Neuronal stem cell (in vitro differentiated cells): ENCODE results near the gene ANKRD30A.

Experiments used
- DNase-seq: peaks from one replicate; pipeline ENCODE4 v3.0.0-alpha.2; 2013; ENCODE audit warnings: low spot score
- H2AFZ ChIP-seq: one replicate; pipeline ENCODE4 v1.6.1; 2013; ENCODE audit warnings: mild to moderate bottlenecking, low read length, inconsistent platforms
- H2AK5ac ChIP-seq: 2 replicates; pipeline ENCODE4 v1.6.1; 2013; ENCODE audit warnings: low read depth, mild to moderate bottlenecking, inconsistent platforms, low read length, moderate library complexity, mixed read lengths
- H2BK120ac ChIP-seq: 2 replicates; pipeline ENCODE4 v1.6.1; 2013; ENCODE audit warnings: low read depth, mild to moderate bottlenecking, inconsistent platforms, low read length, moderate library complexity, mixed read lengths
- H2BK12ac ChIP-seq: one replicate; pipeline ENCODE4 v1.6.1; 2013; ENCODE audit warnings: low read length, inconsistent platforms
- H2BK15ac ChIP-seq: 2 replicates; pipeline ENCODE4 v1.6.1; 2013; ENCODE audit warnings: mild to moderate bottlenecking, low read length, inconsistent platforms, mixed read lengths
- H2BK5ac ChIP-seq: one replicate; pipeline ENCODE4 v1.6.1; 2013; ENCODE audit warnings: inconsistent platforms, mild to moderate bottlenecking, low read length, moderate library complexity
- H3K14ac ChIP-seq: one replicate; pipeline ENCODE4 v1.6.1; 2013; ENCODE audit warnings: low read length, inconsistent platforms
- H3K18ac ChIP-seq: 2 replicates; pipeline ENCODE4 v1.6.1; 2013; ENCODE audit warnings: low read length, inconsistent platforms
- H3K23ac ChIP-seq: 2 replicates; pipeline ENCODE4 v1.6.1; 2013; ENCODE audit warnings: low read depth, mild to moderate bottlenecking, mixed read lengths, low read length, inconsistent platforms; ENCODE audit not compliant: poor library complexity
- H3K27ac ChIP-seq: replicated peaks from 3 replicates; pipeline ENCODE4 v1.5.1; 2013; ENCODE audit warnings: low read length, inconsistent platforms
- H3K27me3 ChIP-seq, 3 experiments: 2 replicates each; pipeline ENCODE4 v1.6.1; 2013; ENCODE audit warnings: low read length in 3 of 3, mild to moderate bottlenecking in 2 of 3, inconsistent platforms in 1 of 3, low read depth in 1 of 3, mixed read lengths in 1 of 3, moderate library complexity in 1 of 3; ENCODE audit not compliant: control insufficient read depth in 3 of 3, insufficient read depth in 3 of 3
- H3K36me3 ChIP-seq, 2 donors: replicated peaks in 1 of 2; 2 replicates each; pipeline ENCODE4 v1.6.1; 2013; ENCODE audit warnings: low read length in 2 of 2; ENCODE audit not compliant: control insufficient read depth in 2 of 2, insufficient read depth in 2 of 2
- H3K4ac ChIP-seq: 2 replicates; pipeline ENCODE4 v1.6.1; 2013; ENCODE audit warnings: inconsistent platforms, mild to moderate bottlenecking, low read length, moderate library complexity
- H3K4me1 ChIP-seq, 2 donors: 1 replicate in 1 of 2; 2 replicates in 1 of 2; pipeline ENCODE4 v1.6.1; 2013; ENCODE audit warnings: low read length in 2 of 2, low read depth in 1 of 2; ENCODE audit not compliant: control insufficient read depth in 2 of 2, insufficient read depth in 1 of 2
- H3K4me2 ChIP-seq: one replicate; pipeline ENCODE4 v1.6.1; 2013; ENCODE audit warnings: mild to moderate bottlenecking, low read length, inconsistent platforms; ENCODE audit not compliant: insufficient read depth, poor library complexity, severe bottlenecking
- H3K4me3 ChIP-seq, 2 donors: 2 replicates each; pipeline ENCODE4 v1.5.1; 2013; ENCODE audit warnings: low read length in 2 of 2, mild to moderate bottlenecking in 2 of 2, inconsistent platforms in 1 of 2, moderate library complexity in 1 of 2
- H3K79me1 ChIP-seq: one replicate; pipeline ENCODE4 v1.6.1; 2013; ENCODE audit warnings: low read depth, mild to moderate bottlenecking, inconsistent platforms, low read length, moderate library complexity
- H3K9ac ChIP-seq: one replicate; pipeline ENCODE4 v1.6.1; 2013; ENCODE audit warnings: mild to moderate bottlenecking, low read depth, low read length, inconsistent platforms; ENCODE audit not compliant: poor library complexity
- H3K9me3 ChIP-seq, 2 donors: replicated peaks in 1 of 2; 2 replicates each; pipeline versions ENCODE3 to v1.6.1; 2013; ENCODE audit warnings: low read length in 2 of 2, mild to moderate bottlenecking in 2 of 2, inconsistent platforms in 1 of 2, low read depth in 1 of 2, mixed read lengths in 1 of 2, moderate library complexity in 1 of 2; ENCODE audit not compliant: control insufficient read depth in 2 of 2, insufficient read depth in 1 of 2
- H4K8ac ChIP-seq: one replicate; pipeline ENCODE4 v1.6.1; 2013; ENCODE audit warnings: low read depth, mild to moderate bottlenecking, inconsistent platforms, low read length, moderate library complexity
- H4K91ac ChIP-seq: one replicate; pipeline ENCODE4 v1.6.1; 2013; ENCODE audit warnings: low read length, low read depth, mild to moderate bottlenecking, inconsistent platforms; ENCODE audit not compliant: poor library complexity
- WGBS, 2 donors: extraction: QIAGEN DNeasy Blood & Tissue Kit; methylation state at CpG; one replicate each; pipeline ENCODE4 v1.1.7; 2013; ENCODE audit warnings: missing lambda C conversion rate in 2 of 2, mixed read lengths in 1 of 2; ENCODE audit not compliant: insufficient read length in 2 of 2, insufficient replicate concordance in 1 of 2; ENCODE audit errors: extremely low coverage in 2 of 2; 5-methylcytosine and 5-hydroxymethylcytosine counted together

ANKRD30A gene

DNA sequence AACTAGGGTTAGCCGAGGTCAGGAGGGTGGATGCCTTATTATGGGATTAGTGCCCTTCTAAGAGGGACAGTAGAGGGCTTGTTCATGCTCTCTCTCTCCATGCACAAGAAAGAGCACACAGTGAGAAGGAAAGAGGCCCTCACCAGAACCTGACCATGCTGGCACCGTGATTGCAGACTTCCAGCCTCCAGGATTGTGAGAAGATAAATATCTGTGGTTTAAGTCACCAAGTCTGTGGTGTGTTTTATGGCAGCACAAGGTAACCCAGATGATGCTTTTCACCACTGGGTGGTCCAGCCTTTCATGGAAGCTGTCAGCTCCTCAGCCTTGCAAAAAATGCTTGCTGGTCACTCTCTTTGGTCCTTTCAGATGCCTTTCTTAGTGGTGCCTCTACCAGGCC is 175.9 kb downstream of the ANKRD30A start:
- H3K27ac ChIP-seq: no peak overlapping the region
- H3K27me3 ChIP-seq: no peaks in the 10 kb centered on the region
- H3K4me3 ChIP-seq: no peak overlapping the region
- peaks cover 0 to 42% of the 10 kb centered on the region in 2 donors for H3K9me3 ChIP-seq
- no peak overlapping the region for H3K4ac ChIP-seq
- H2BK120ac ChIP-seq: no peak overlapping the region
- no peak overlapping the region for H2BK5ac ChIP-seq
- no CpG with 5 or more reads among the region's 2 CpGs for WGBS, 2 donors
- DNase-seq: no peak
- H4K91ac ChIP-seq: no peak overlapping the region
- H3K4me2 ChIP-seq: no peak overlapping the region
- H3K23ac ChIP-seq: no peak overlapping the region
- no peak overlapping the region for H2AK5ac ChIP-seq
- no peak overlapping the region for H2BK12ac ChIP-seq
- H3K18ac ChIP-seq: no peak overlapping the region
- H3K9ac ChIP-seq: no peak overlapping the region
- no peak overlapping the region for H2AFZ ChIP-seq
- H4K8ac ChIP-seq: no peak overlapping the region
- no peaks in the 10 kb centered on the region for H3K4me1 ChIP-seq
- H3K14ac ChIP-seq: no peak overlapping the region
- H3K36me3 ChIP-seq: no peaks in the 10 kb centered on the region
- no peak overlapping the region for H2BK15ac ChIP-seq
- no peaks in the 10 kb centered on the region for H3K79me1 ChIP-seq

DNA sequence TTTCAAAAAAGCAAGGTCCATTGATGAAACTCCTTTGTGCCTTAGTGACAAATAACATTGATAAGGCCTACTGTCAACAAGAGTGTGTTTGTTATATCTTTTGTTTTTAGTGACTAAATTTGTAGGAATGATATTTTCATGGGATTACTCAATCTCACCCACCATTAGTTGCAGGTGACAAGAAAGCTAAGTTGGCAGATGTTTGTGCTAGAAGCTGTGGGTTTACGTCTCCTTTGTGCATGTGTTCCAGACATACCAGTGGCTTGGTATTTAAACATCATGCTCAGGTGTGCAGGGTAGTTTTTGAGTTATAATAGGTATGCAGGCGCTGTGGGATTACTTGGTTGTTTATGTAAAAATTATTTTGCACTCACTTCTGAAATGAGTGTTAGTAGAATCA is 178.6 kb downstream of the ANKRD30A start:
- H3K4me2 ChIP-seq: no peak overlapping the region
- H2BK120ac ChIP-seq: no peak overlapping the region
- no CpG with 5 or more reads among the region's 2 CpGs for WGBS, 2 donors
- H4K91ac ChIP-seq: no peak overlapping the region
- no peak overlapping the region for H2AK5ac ChIP-seq
- H2AFZ ChIP-seq: no peak overlapping the region
- H3K14ac ChIP-seq: no peak overlapping the region
- no peak overlapping the region for H3K4me3 ChIP-seq
- no peak overlapping the region for H3K23ac ChIP-seq
- no peaks in the 10 kb centered on the region for H3K27me3 ChIP-seq
- no peak overlapping the region for H3K18ac ChIP-seq
- no peak overlapping the region for H2BK5ac ChIP-seq
- H2BK15ac ChIP-seq: no peak overlapping the region
- no peak overlapping the region for H2BK12ac ChIP-seq
- H3K4ac ChIP-seq: no peak overlapping the region
- H3K36me3 ChIP-seq: no peaks in the 10 kb centered on the region
- H3K79me1 ChIP-seq: no peaks in the 10 kb centered on the region
- no peak for DNase-seq
- H3K9me3 ChIP-seq: peaks cover 0 to 45% of the 10 kb centered on the region in 2 donors
- H4K8ac ChIP-seq: no peak overlapping the region
- H3K9ac ChIP-seq: no peak overlapping the region
- H3K27ac ChIP-seq: no peak overlapping the region
- no peaks in the 10 kb centered on the region for H3K4me1 ChIP-seq

GRCh38 chr10:37314350-37314749 is 189.0 kb downstream of the ANKRD30A start:
- Histone ChIP-seq H3K79me1 (no peaks in the 10 kb centered on the region), H2BK120ac (no peak overlapping the region), H3K9ac (no peak overlapping the region), H3K27ac (no peak overlapping the region), H3K27me3 (no peaks in the 10 kb centered on the region), H3K9me3 (peaks cover 0 to 21% of the 10 kb centered on the region in 2 donors), H2BK12ac (no peak overlapping the region), H3K18ac (no peak overlapping the region), H4K91ac (no peak overlapping the region), H2AFZ (no peak overlapping the region), H2AK5ac (no peak overlapping the region), H3K23ac (no peak overlapping the region), H3K4me1 (no peaks in the 10 kb centered on the region), H3K4ac (no peak overlapping the region), H2BK5ac (no peak overlapping the region), H3K4me2 (no peak overlapping the region), H4K8ac (no peak overlapping the region), H3K36me3 (no peaks in the 10 kb centered on the region), H3K4me3 (no peak overlapping the region), H3K14ac (no peak overlapping the region), H2BK15ac (no peak overlapping the region)
- WGBS, 2 donors: no CpG with 5 or more reads among the region's 3 CpGs
- DNase-seq: no peak

GRCh38 chr10:37314862-37315261 is 189.5 kb downstream of the ANKRD30A start:
- DNase-seq: no peak
- peaks cover 0 to 19% of the 10 kb centered on the region in 2 donors for H3K9me3 ChIP-seq
- H4K91ac ChIP-seq: no peak overlapping the region
- H3K27ac ChIP-seq: no peak overlapping the region
- H2AK5ac ChIP-seq: no peak overlapping the region
- H2BK120ac ChIP-seq: no peak overlapping the region
- H2BK5ac ChIP-seq: no peak overlapping the region
- no peak overlapping the region for H2BK15ac ChIP-seq
- no peaks in the 10 kb centered on the region for H3K27me3 ChIP-seq
- no peaks in the 10 kb centered on the region for H3K79me1 ChIP-seq
- H3K4me1 ChIP-seq: no peaks in the 10 kb centered on the region
- no peak overlapping the region for H3K23ac ChIP-seq
- no peak overlapping the region for H2BK12ac ChIP-seq
- no peak overlapping the region for H3K9ac ChIP-seq
- H3K4me2 ChIP-seq: no peak overlapping the region
- H4K8ac ChIP-seq: no peak overlapping the region
- H2AFZ ChIP-seq: no peak overlapping the region
- no peak overlapping the region for H3K18ac ChIP-seq
- H3K36me3 ChIP-seq: no peaks in the 10 kb centered on the region
- H3K14ac ChIP-seq: no peak overlapping the region
- WGBS, 2 donors: no CpG with 5 or more reads among the region's 1 CpG
- H3K4ac ChIP-seq: no peak overlapping the region
- H3K4me3 ChIP-seq: no peak overlapping the region
